Activated T-cell treated with anti-CD3 and anti-CD28 coated beads, Interleukin-2, amount 50 U/mL, for 4 hours (primary cell): ENCODE measurements around the gene IFRD1. TPM values are rescaled to one million over a fixed set of nuclear protein-coding genes. Genes with fewer than 3 reads are reported as not detected.
A peak's percentile ranks its signal among the peaks of the same experiment; 100 is the strongest.
"Not testable (repeated sequence)": the region's sequence is repeated elsewhere in the genome, so short reads cannot be mapped to it uniquely, and the experiment has no call there.

Experiments used
- ATAC-seq, 2 donors: fragments of 200-7000 bp; cut with Tn5 transposase; one replicate each; pipeline ENCODE4 v1.10.0; 2021
- DNase-seq: peaks from one replicate; pipeline ENCODE4 v3.0.0-alpha.2; 2020
- H3K27me3 Mint-ChIP-seq: one replicate; pipeline ENCODE4 v1.8.0; 2021; ENCODE audit warnings: low read depth, mixed read lengths
- H3K36me3 Mint-ChIP-seq: one replicate; pipeline ENCODE4 v1.8.0; 2022; ENCODE audit warnings: mixed read lengths; ENCODE audit not compliant: insufficient read depth
- H3K4me1 Mint-ChIP-seq: one replicate; pipeline ENCODE4 v1.8.0; 2021; ENCODE audit warnings: low read depth, mixed read lengths
- H3K4me3 Mint-ChIP-seq: one replicate; pipeline ENCODE4 v1.8.0; 2021; ENCODE audit warnings: mild to moderate bottlenecking, moderate library complexity, mixed read lengths
- H3K9me3 Mint-ChIP-seq: one replicate; pipeline ENCODE4 v1.8.0; 2021; ENCODE audit warnings: mixed read lengths
- total RNA-seq, 3 donors: library from RNA; stranded (reverse); gene quantifications; one replicate each; pipeline ENCODE4 v1.2.1, GENCODE V29; 2021

Gene IFRD1
- total RNA-seq, 3 donors from 2014 or later = 83.5 to 90.2 (median 86.8) TPM

GRCh38 chr7:112450807-112451761, 824 bp downstream of the IFRD1 start:
- H3K36me3 Mint-ChIP-seq = peaks cover 16% of the 10 kb centered on the region
- H3K27me3 Mint-ChIP-seq = no peaks in the 10 kb centered on the region
- H3K9me3 Mint-ChIP-seq = no peaks in the 10 kb centered on the region
- ATAC-seq (peak; percentile 74 to 79), DNase-seq (peak; percentile 77)
- H3K4me1 Mint-ChIP-seq = peaks cover 46% of the 10 kb centered on the region
- peak overlapping the region; percentile 99 for H3K4me3 Mint-ChIP-seq

GRCh38 chr7:112452102-112452888, 2.0 kb downstream of the IFRD1 start:
- Mint-ChIP-seq H3K4me3 (peak overlapping the region; percentile 99), H3K36me3 (peaks cover 16% of the 10 kb centered on the region), H3K4me1 (peaks cover 43% of the 10 kb centered on the region), H3K27me3 (no peaks in the 10 kb centered on the region), H3K9me3 (no peaks in the 10 kb centered on the region)
- ATAC-seq (no peak), DNase-seq (no peak)

DNA sequence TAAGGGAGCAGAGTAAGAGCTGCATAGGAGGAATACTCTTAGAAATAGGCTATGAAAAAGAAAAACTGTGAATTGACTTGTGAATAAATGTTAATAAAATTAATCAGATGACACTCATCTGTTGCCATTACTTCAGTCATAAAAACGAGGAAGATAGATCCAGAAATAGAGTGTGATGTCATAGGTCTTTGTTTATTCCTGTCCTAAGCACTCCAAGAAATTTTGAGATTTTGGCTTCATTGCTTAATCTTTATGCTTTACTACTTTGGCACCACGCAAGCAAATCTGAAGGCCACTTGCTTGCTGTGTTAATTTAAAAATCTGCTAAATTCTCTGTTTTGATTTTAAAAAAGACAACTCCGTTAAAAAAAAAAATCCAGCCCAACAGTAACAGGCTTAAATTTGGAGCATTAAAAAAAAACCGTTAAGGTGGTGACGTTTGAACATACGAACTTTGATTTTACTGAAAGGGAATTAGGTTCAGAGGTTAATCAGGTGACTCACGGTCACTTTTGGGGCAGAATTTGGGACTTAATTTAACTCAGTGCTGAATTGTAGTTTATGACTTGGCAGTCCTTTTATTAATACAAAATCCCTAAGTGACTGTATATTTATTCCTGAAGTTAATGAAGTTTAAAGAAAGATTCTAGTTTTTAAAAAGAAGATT, 3.4 kb downstream of the IFRD1 start:
- ATAC-seq = no peak
- H3K4me3 Mint-ChIP-seq = peak overlapping the region; percentile 5
- H3K9me3 Mint-ChIP-seq = no peaks in the 10 kb centered on the region

GRCh38 chr7:112454191-112454590, 3.9 kb downstream of the IFRD1 start:
- H3K36me3 Mint-ChIP-seq = peaks cover 25% of the 10 kb centered on the region
- ATAC-seq, H3K4me3 Mint-ChIP-seq, DNase-seq, H3K27me3 Mint-ChIP-seq, H3K9me3 Mint-ChIP-seq: not testable (repeated sequence)
- H3K4me1 Mint-ChIP-seq = peaks cover 34% of the 10 kb centered on the region

More for the DNA sequence above, 3.4 kb downstream of the IFRD1 start:
- Mint-ChIP-seq H3K4me1 (peaks cover 39% of the 10 kb centered on the region), H3K36me3 (peaks cover 19% of the 10 kb centered on the region), H3K27me3 (no peaks in the 10 kb centered on the region)
- no peak for DNase-seq

DNA sequence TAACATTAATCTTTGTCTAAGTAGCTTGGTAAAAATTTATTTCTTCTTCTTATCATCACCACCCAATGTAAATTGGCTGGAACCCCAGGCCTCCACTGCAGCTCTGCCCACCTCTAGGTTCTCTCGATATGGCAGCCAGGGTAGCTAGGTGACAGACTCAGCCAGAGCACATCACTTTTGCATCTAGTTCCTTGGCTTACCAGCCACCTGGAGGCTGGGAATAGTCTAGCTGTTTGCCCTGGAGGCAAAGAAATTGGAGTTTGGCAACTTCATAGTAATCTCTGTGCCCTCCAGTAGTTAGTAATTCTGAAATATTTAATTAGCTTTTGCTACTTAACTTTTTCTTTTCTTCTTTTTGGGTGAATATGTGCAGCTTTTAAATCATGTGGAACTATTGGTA, 9.4 kb downstream of the IFRD1 start:
- H3K4me1 Mint-ChIP-seq = peaks cover 6% of the 10 kb centered on the region
- peaks cover 40% of the 10 kb centered on the region for H3K36me3 Mint-ChIP-seq
- DNase-seq (no peak), ATAC-seq (no peak)
- H3K4me3 Mint-ChIP-seq = no peak overlapping the region
- no peaks in the 10 kb centered on the region for H3K9me3 Mint-ChIP-seq
- H3K27me3 Mint-ChIP-seq = no peaks in the 10 kb centered on the region

- Mint-ChIP-seq H3K9me3 (no peaks in the 10 kb centered on the region), H3K36me3 (peaks cover 39% of the 10 kb centered on the region), H3K4me1 (peaks cover 3% of the 10 kb centered on the region), H3K27me3 (no peaks in the 10 kb centered on the region), H3K4me3 (no peak overlapping the region)
- no peak for ATAC-seq
- no peak for DNase-seq
These were observed 12.0 kb downstream of the IFRD1 start for GRCh38 chr7:112462236-112462635.

GRCh38 chr7:112467867-112468266, 17.6 kb downstream of the IFRD1 start:
- Mint-ChIP-seq H3K4me3 (no peak overlapping the region), H3K27me3 (no peaks in the 10 kb centered on the region), H3K9me3 (no peaks in the 10 kb centered on the region), H3K4me1 (peaks cover 3% of the 10 kb centered on the region), H3K36me3 (peaks cover 55% of the 10 kb centered on the region)
- DNase-seq = no peak
- ATAC-seq = no peak

GRCh38 chr7:112470194-112470593, 19.9 kb downstream of the IFRD1 start:
- H3K36me3 Mint-ChIP-seq = peaks cover 50% of the 10 kb centered on the region
- H3K27me3 Mint-ChIP-seq = no peaks in the 10 kb centered on the region
- DNase-seq (no peak), ATAC-seq (no peak)
- H3K9me3 Mint-ChIP-seq = no peaks in the 10 kb centered on the region
- H3K4me1 Mint-ChIP-seq = no peaks in the 10 kb centered on the region
- H3K4me3 Mint-ChIP-seq = no peak overlapping the region

DNA sequence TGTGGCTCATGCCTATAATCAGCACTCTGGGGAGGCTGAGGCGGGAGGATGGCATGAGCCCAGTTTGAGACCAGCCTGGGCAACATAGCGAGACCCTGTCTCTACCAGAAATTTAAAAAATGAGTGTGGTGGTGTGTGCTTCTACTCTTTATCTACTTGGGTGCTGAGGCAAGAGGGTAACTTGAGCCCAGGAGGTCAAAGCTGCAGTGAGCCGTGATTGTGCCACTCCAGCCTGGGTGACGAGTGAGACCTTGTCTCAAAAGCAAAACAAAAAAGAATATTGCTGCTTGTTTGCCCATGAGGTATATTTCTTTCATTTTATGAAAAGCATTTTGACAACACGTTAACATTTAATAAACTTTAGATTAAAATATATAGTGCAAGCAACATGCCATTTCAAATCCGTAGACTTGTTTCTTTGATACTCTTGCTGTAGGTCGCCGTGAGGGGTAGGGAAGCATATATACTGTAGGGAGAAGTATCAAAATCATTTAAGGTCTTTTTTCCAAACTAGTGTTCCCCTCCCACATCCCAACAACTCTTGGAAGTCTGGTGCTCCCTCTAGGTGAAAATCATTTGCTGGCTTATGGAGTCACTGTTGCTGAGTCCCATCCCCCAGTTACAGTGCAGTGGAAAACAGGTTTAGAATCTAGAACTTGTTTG, 26.3 kb downstream of the IFRD1 start:
- H3K36me3 Mint-ChIP-seq = peaks cover 24% of the 10 kb centered on the region
- H3K4me3 Mint-ChIP-seq = no peak overlapping the region
- no peaks in the 10 kb centered on the region for H3K27me3 Mint-ChIP-seq
- no peak for DNase-seq
- H3K4me1 Mint-ChIP-seq = no peaks in the 10 kb centered on the region
- no peaks in the 10 kb centered on the region for H3K9me3 Mint-ChIP-seq
- ATAC-seq = peak in 1 of 2 donors; percentile 28

DNA sequence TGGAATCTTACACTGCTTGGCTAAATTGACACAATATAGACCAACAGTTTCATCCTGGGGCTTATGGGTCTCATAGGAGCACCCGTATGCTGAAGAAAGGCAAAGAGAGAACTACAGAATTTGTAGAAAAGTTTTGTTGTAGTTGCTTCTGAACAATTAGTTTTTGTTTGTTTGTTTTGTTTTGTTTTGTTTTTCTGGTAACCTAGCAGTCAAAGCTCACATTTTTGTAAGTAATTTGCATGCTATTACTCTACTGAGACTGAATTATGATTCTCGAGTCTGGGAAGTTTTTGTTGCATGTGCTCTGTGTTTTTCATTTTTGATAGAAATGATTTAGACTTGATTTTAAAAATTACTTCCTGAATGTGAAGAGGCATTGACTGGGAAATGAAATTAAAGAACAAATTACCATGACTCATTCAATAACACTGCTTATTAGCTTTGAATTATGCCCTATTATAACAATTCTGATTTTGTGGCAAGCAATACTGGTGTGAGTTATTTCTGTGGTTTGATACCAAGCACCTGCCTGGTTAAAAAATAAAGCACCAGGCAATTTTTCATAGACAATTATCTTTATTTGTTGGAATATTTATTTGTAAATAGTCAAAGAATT, 31.0 kb downstream of the IFRD1 start:
- Mint-ChIP-seq H3K9me3 (no peaks in the 10 kb centered on the region), H3K4me1 (peaks cover 7% of the 10 kb centered on the region), H3K4me3 (no peak overlapping the region), H3K27me3 (no peaks in the 10 kb centered on the region), H3K36me3 (peaks cover 3% of the 10 kb centered on the region)
- ATAC-seq (no peak), DNase-seq (no peak)

DNA sequence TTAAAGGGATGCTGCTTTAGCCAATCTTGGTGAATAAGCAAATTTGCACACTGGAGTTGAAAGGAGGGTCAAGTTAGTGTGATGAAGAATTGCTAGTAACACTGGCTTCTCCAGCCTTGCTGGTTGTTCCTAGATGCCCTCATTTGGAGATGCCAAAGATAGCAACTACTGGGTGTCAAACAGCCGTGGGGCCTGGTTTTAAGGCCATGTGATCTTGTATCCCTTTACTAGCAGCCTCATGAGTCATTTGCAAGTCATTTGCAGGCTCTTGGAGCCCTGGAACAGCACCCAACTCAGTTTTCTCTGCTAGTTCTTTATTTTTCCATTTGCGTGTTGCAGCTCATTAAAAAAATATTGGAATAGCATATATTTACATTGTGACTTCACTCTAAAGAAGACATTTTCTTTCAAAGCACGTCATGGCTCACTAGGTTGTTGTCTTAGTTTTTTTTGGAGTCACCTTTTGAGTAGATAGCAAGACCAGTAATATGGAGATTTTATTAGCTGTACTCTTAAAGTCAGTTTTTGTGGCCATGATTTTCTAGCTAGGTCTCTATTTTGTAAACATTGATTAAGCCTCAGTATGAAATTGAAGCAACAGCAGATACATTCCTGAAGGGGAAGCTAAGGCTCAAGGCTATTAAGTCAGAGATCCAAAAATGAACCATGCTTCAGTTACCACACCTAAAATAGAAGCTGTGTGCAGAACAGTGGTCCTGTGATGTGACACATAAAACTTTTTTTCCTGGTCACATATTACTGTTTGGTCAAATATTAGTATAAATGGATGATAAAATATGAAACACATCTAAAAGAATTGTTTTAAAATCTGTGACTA, 31.8 kb downstream of the IFRD1 start:
- Mint-ChIP-seq H3K4me1 (peaks cover 7% of the 10 kb centered on the region), H3K4me3 (no peak overlapping the region), H3K36me3 (peaks cover 3% of the 10 kb centered on the region), H3K9me3 (no peaks in the 10 kb centered on the region), H3K27me3 (no peaks in the 10 kb centered on the region)
- ATAC-seq (no peak), DNase-seq (no peak)

- no peak overlapping the region for H3K4me3 Mint-ChIP-seq
- ATAC-seq (no peak), DNase-seq (no peak)
- H3K27me3 Mint-ChIP-seq = no peaks in the 10 kb centered on the region
- H3K36me3 Mint-ChIP-seq = peaks cover under 1% of the 10 kb centered on the region
- no peaks in the 10 kb centered on the region for H3K9me3 Mint-ChIP-seq
- peaks cover 7% of the 10 kb centered on the region for H3K4me1 Mint-ChIP-seq
These were observed 34.5 kb downstream of the IFRD1 start for GRCh38 chr7:112484671-112485167.

DNA sequence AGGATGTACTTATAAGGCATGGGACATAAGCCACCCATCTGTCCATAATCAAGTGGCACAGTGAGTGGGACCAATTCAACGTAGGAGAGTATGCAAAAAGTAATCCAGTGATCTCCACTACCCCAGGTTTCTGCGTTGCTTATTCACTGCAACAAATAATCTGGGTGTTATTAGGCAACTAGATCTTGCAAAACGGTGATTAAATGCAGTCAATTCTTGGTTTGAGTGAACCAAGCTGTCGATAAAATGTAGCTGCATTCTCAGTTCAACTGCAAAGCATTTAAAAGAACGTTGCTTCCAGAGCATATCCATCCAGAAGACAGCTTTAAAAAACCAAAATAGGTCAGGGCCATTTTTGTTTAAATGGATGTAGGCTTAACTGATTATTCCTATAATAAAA, 35.5 kb downstream of the IFRD1 start:
- ATAC-seq = no peak
- Mint-ChIP-seq H3K4me1 (peaks cover 7% of the 10 kb centered on the region), H3K36me3 (peaks cover 4% of the 10 kb centered on the region), H3K27me3 (no peaks in the 10 kb centered on the region), H3K4me3 (no peak overlapping the region), H3K9me3 (no peaks in the 10 kb centered on the region)
- no peak for DNase-seq
